ENCODE data around the gene CALML3. TPM values are rescaled to one million over a fixed set of nuclear protein-coding genes. Genes with fewer than 3 reads are reported as not detected.

The CALML3 gene
- total RNA-seq, 4 donors from 2014 or later = not detected

GRCh38 chr10:5530412-5530806 lies 5.6 kb downstream of the CALML3 start:
- Histone ChIP-seq H3K27me3 (no peaks in the 10 kb centered on the region), H3K4me3 (no peak overlapping the region), H3K4me1 (no peaks in the 10 kb centered on the region), H3K36me3 (no peaks in the 10 kb centered on the region), H3K27ac (peak overlapping the region in 1 of 2 donors; percentile 33), H3K9me3 (no peaks in the 10 kb centered on the region)
- no peak for TF ChIP-seq CTCF (IDR thresholded peaks at IDR 0.05)
- no peak for TF ChIP-seq POLR2A (IDR thresholded peaks at IDR 0.05)
- intact Hi-C loops (cut with DNase I; ENCODE audit: low total_unique reads) = no loop called here
- peak in 1 of 2 donors; percentile 1 for DNase-seq

DNA sequence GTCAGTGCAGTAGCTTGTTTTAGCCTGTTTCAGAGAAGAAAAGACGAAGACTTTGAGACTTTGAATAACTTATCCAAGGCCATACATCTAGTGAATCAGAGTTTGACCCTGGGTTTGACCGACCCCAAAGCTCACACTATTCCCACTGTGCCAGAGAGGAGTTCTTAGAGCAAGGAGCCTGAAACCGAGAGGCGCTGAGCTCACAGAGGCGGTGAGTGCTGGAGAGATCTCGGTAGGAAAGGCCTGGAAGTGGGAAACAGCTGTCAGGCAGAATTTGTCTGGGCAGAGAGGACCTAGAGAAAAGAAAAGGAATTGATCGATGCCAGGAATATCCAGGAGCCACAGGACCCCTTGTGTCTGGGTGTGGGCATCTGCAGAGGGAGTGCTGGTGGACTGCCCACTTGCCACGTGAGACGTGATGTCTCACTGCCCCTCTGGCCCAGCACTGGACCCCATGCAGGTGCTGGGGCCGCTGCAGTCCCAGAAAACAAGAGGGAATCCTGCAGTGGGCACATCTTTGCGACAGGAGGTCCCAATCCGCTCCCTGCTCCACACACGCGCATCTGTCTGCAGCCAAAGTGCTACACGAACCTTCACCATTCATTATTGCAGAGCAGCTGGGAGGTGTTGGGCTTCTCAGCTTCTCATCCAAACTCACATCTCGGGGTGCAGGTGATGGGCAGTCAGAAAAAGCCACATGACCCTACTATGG lies 6.2 kb downstream of the CALML3 start:
- H3K27ac ChIP-seq = no peak overlapping the region
- no peaks in the 10 kb centered on the region for H3K4me1 ChIP-seq
- H3K27me3 ChIP-seq = no peaks in the 10 kb centered on the region
- no peak for DNase-seq
- no peak for TF ChIP-seq CTCF (IDR thresholded peaks at IDR 0.05)
- intact Hi-C loops (cut with DNase I; ENCODE audit: low total_unique reads) = no loop called here
- no peaks in the 10 kb centered on the region for H3K36me3 ChIP-seq
- H3K4me3 ChIP-seq = no peak overlapping the region
- H3K9me3 ChIP-seq = no peaks in the 10 kb centered on the region

GRCh38 chr10:5531558-5532306 lies 7.0 kb downstream of the CALML3 start:
- H3K36me3 ChIP-seq = no peaks in the 10 kb centered on the region
- no peaks in the 10 kb centered on the region for H3K4me1 ChIP-seq
- H3K27me3 ChIP-seq = no peaks in the 10 kb centered on the region
- intact Hi-C loops (cut with DNase I; ENCODE audit: low total_unique reads) = no loop called here
- H3K9me3 ChIP-seq = no peaks in the 10 kb centered on the region
- TF ChIP-seq POLR2A (IDR thresholded peaks at IDR 0.05) (no peak), CTCF (IDR thresholded peaks at IDR 0.05) (no peak)
- no peak overlapping the region for H3K27ac ChIP-seq
- H3K4me3 ChIP-seq = no peak overlapping the region
- no peak for DNase-seq

- Histone ChIP-seq H3K4me1 (no peaks in the 10 kb centered on the region), H3K4me3 (no peak overlapping the region), H3K27me3 (no peaks in the 10 kb centered on the region), H3K9me3 (no peaks in the 10 kb centered on the region), H3K36me3 (no peaks in the 10 kb centered on the region), H3K27ac (no peak overlapping the region)
- DNase-seq = no peak
- intact Hi-C loops (cut with DNase I; ENCODE audit: low total_unique reads) = no loop called here
- no peak for TF ChIP-seq CTCF (IDR thresholded peaks at IDR 0.05)
- no peak for TF ChIP-seq POLR2A (IDR thresholded peaks at IDR 0.05)
Measured at GRCh38 chr10:5532307-5532605, 7.5 kb downstream of the CALML3 start.

DNA sequence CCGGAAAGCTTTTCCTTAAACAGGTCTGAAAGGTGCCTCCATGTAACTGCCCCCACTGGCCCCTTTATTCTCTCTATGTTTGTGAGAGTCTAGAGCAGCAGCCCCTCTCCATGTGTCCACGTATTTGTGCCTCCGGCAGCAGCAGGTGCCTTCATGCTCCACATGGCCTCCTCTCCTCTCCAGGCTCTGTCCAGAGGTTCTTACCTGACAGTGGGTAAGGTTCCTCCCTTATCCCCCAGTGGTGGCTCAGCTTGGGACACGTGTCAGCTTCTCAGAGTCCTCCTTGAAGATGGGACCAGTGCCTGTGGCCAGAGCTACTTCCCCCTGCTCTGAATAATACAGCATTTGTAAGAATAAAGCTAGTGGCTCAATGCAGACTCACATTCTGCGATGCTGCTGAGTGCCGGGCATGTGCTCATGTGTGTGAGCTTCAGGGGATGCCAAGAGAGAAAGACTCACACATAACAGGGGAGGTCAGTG lies 7.9 kb downstream of the CALML3 start:
- H3K9me3 ChIP-seq = no peaks in the 10 kb centered on the region
- no peak for DNase-seq
- no peak overlapping the region for H3K4me3 ChIP-seq
- H3K36me3 ChIP-seq = no peaks in the 10 kb centered on the region
- H3K27ac ChIP-seq = no peak overlapping the region
- TF ChIP-seq POLR2A (IDR thresholded peaks at IDR 0.05) = no peak
- no peak for TF ChIP-seq CTCF (IDR thresholded peaks at IDR 0.05)
- intact Hi-C loops (cut with DNase I; ENCODE audit: low total_unique reads) = no loop called here
- H3K27me3 ChIP-seq = no peaks in the 10 kb centered on the region
- no peaks in the 10 kb centered on the region for H3K4me1 ChIP-seq

All from uterus (tissue), 4 donors.